Natural killer cell (primary cell): Measurements from ENCODE around the gene CHST9. TPM values are rescaled to one million over a fixed set of nuclear protein-coding genes. Genes with fewer than 3 reads are reported as not detected.

Experiments used
- ATAC-seq, 3 donors: fragments of 150-1000 bp in 2 of 3; fragments of 200-7000 bp in 1 of 3; cut with Tn5 transposase; 1 replicate in 1 of 3; 2 replicates in 2 of 3; pipeline ENCODE4 v1.10.0; 2021; ENCODE audit warnings: mild to moderate bottlenecking in 2 of 3, moderate library complexity in 2 of 3
- DNase-seq, 2 donors: peaks; one replicate each; pipeline versions ENCODE4 v3.0.0 to v3.0.0-alpha.2; 2013 to 2021; ENCODE audit warnings: mixed read lengths in 1 of 2
- H3K27ac ChIP-seq: one replicate; pipeline ENCODE4 v1.5.1; 2013; ENCODE audit warnings: mild to moderate bottlenecking, low read length
- H3K27me3 ChIP-seq: one replicate; pipeline ENCODE4 v1.6.1; 2013; ENCODE audit warnings: low read length; ENCODE audit not compliant: control insufficient read depth, insufficient read depth
- H3K36me3 ChIP-seq: one replicate; pipeline ENCODE4 v1.6.1; 2013; ENCODE audit warnings: low read length; ENCODE audit not compliant: control insufficient read depth, insufficient read depth
- H3K4me1 ChIP-seq: one replicate; pipeline ENCODE4 v1.6.1; 2013; ENCODE audit warnings: low read length; ENCODE audit not compliant: control insufficient read depth, insufficient read depth
- H3K4me3 ChIP-seq: one replicate; pipeline ENCODE4 v1.5.1; 2013; ENCODE audit warnings: low read length
- H3K9me3 ChIP-seq: one replicate; pipeline ENCODE4 v1.6.1; 2013; ENCODE audit warnings: low read length; ENCODE audit not compliant: control insufficient read depth, insufficient read depth
- H3K27ac Mint-ChIP-seq, 2 donors: one replicate each; pipeline ENCODE4 v1.8.0; 2022; ENCODE audit warnings: mild to moderate bottlenecking in 2 of 2, mixed read lengths in 2 of 2, moderate library complexity in 1 of 2
- H3K27me3 Mint-ChIP-seq, 2 donors: one replicate each; pipeline ENCODE4 v1.8.0; 2022; ENCODE audit warnings: low read depth in 2 of 2, mixed read lengths in 2 of 2
- H3K36me3 Mint-ChIP-seq: one replicate; pipeline ENCODE4 v1.8.0; 2022; ENCODE audit warnings: mixed read lengths
- H3K4me1 Mint-ChIP-seq, 2 donors: one replicate each; pipeline ENCODE4 v1.8.0; 2022; ENCODE audit warnings: mixed read lengths in 2 of 2
- H3K4me3 Mint-ChIP-seq: one replicate; pipeline ENCODE4 v1.8.0; 2022; ENCODE audit warnings: mild to moderate bottlenecking, moderate library complexity, mixed read lengths
- H3K9me3 Mint-ChIP-seq, 2 donors: one replicate each; pipeline ENCODE4 v1.8.0; 2022; ENCODE audit warnings: mixed read lengths in 2 of 2
- WGBS: methylation state at CpG from one replicate; pipeline ENCODE4 v1.1.7; 2013; ENCODE audit warnings: missing lambda C conversion rate; ENCODE audit not compliant: insufficient coverage; 5-methylcytosine and 5-hydroxymethylcytosine counted together
- intact Hi-C: fragments of 100-400 bp; cut with micrococcal nuclease; formaldehyde crosslinking; loops from one replicate; pipeline ENCODE4 v1.14.2; 2022
- total RNA-seq, 4 donors: library from RNA; stranded (reverse); fragments of 120-200 nt in 1 of 4; gene quantifications; one replicate each; pipeline versions ENCODE4 v1.2.3 to v1.2.4, GENCODE V29; 2013 to 2022
- TF ChIP-seq, protein P1 (sequence below): fragments of 200-600 bp; IDR thresholded peaks from one replicate; pipeline ENCODE4 v1.8.0; 2022; ENCODE audit warnings: antibody characterized with exemption

The CHST9 gene
- total RNA-seq, 3 donors from 2014 or later (not counting 1 experiment from before 2014, with no cell fraction given): not detected

DNA sequence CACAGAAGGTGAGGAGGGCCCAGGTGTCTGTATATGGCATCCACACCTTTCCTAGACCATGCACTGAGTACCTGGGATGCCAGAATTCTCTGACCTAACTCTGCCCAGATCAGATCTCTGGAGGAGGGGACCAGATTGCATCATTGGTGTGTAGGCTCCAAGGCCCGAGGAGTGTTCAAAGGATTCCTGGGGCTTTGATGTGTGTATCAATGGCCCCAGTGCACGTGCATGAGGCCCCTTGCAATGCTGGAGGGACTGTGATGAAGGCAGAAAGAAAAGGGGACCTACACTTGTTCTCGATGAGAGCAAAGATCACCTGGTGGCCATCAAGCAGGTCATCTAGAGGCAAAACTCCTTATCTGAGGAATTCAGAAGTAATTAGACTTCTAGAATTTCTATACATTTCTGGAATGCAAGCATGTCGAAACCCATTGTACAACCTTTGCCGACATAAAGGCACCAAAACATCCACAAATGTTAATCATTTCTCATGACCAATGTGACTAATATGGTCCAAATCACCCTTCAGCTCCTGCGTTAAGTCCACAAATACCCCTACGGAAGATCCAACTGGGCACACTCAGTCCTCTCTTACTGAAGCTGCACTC lies 123.5 kb downstream of the CHST9 start:
- Histone ChIP-seq H3K36me3 (no peaks in the 10 kb centered on the region), H3K27ac (no peak overlapping the region), H3K27me3 (no peaks in the 10 kb centered on the region), H3K4me3 (no peak overlapping the region), H3K9me3 (no peaks in the 10 kb centered on the region), H3K4me1 (no peaks in the 10 kb centered on the region)
- ATAC-seq (no peak), DNase-seq (no peak)
- Mint-ChIP-seq H3K9me3 (peaks cover 4 to 5% of the 10 kb centered on the region in 2 donors), H3K4me1 (no peaks in the 10 kb centered on the region), H3K36me3 (no peaks in the 10 kb centered on the region), H3K27me3 (no peaks in the 10 kb centered on the region), H3K4me3 (no peak overlapping the region), H3K27ac (no peak overlapping the region)
- 89% methylated on average over 7 of the region's 7 CpGs for WGBS
- intact Hi-C loops: no loop called here
- TF ChIP-seq, protein P1, sequence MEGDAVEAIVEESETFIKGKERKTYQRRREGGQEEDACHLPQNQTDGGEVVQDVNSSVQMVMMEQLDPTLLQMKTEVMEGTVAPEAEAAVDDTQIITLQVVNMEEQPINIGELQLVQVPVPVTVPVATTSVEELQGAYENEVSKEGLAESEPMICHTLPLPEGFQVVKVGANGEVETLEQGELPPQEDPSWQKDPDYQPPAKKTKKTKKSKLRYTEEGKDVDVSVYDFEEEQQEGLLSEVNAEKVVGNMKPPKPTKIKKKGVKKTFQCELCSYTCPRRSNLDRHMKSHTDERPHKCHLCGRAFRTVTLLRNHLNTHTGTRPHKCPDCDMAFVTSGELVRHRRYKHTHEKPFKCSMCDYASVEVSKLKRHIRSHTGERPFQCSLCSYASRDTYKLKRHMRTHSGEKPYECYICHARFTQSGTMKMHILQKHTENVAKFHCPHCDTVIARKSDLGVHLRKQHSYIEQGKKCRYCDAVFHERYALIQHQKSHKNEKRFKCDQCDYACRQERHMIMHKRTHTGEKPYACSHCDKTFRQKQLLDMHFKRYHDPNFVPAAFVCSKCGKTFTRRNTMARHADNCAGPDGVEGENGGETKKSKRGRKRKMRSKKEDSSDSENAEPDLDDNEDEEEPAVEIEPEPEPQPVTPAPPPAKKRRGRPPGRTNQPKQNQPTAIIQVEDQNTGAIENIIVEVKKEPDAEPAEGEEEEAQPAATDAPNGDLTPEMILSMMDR: no peak

GRCh38 chr18:27057519-27058234 lies 127.4 kb downstream of the CHST9 start:
- H3K36me3 ChIP-seq: no peaks in the 10 kb centered on the region
- H3K27ac ChIP-seq: no peak overlapping the region
- no peaks in the 10 kb centered on the region for H3K9me3 ChIP-seq
- H3K27me3 Mint-ChIP-seq: no peaks in the 10 kb centered on the region
- intact Hi-C loops: no loop called here
- no peaks in the 10 kb centered on the region for H3K36me3 Mint-ChIP-seq
- TF ChIP-seq, protein P1: no peak
- ATAC-seq (no peak), DNase-seq (no peak)
- H3K4me3 Mint-ChIP-seq: no peak overlapping the region
- 92% methylated on average over 10 of the region's 11 CpGs for WGBS
- peaks cover 5 to 11% of the 10 kb centered on the region in 2 donors for H3K9me3 Mint-ChIP-seq
- no peak overlapping the region for H3K4me3 ChIP-seq
- no peaks in the 10 kb centered on the region for H3K27me3 ChIP-seq
- no peaks in the 10 kb centered on the region for H3K4me1 Mint-ChIP-seq
- no peak overlapping the region for H3K27ac Mint-ChIP-seq
- H3K4me1 ChIP-seq: no peaks in the 10 kb centered on the region

DNA sequence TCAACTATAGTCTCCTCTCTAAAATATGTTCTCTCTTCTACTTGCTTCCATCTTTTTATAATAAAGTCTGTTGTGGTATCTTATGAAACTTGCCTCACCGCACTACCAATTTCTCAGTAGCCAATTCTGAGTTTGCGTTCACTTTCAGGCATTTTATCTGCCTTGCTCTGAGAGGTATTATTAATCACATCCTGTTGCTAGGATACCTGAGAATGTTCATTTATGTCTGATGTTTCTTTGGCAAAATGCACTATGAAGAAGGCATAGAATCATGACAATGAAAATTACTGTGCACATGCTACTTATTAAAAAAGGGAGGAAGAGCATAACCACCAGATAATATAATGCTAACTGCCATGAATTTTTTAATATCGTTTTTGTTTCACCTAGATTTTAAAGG lies 130.2 kb downstream of the CHST9 start:
- ATAC-seq (no peak), DNase-seq (no peak)
- WGBS: 88% methylated on average over 3 of the region's 3 CpGs
- Mint-ChIP-seq H3K4me3 (no peak overlapping the region), H3K36me3 (no peaks in the 10 kb centered on the region), H3K4me1 (no peaks in the 10 kb centered on the region), H3K27me3 (no peaks in the 10 kb centered on the region), H3K9me3 (peaks cover 3 to 9% of the 10 kb centered on the region in 2 donors), H3K27ac (no peak overlapping the region)
- Histone ChIP-seq H3K27ac (no peak overlapping the region), H3K4me1 (no peaks in the 10 kb centered on the region), H3K27me3 (no peaks in the 10 kb centered on the region), H3K36me3 (no peaks in the 10 kb centered on the region), H3K4me3 (no peak overlapping the region), H3K9me3 (no peaks in the 10 kb centered on the region)
- TF ChIP-seq, protein P1: no peak
- intact Hi-C loops: no loop called here
